HepG2 (cell line): Measurements from ENCODE around the gene TTC31. TPM values are rescaled to one million over a fixed set of nuclear protein-coding genes. Genes with fewer than 3 reads are reported as not detected.

ENCODE experiments used
- CC2D1A ChIP-seq: sonication (generic); formaldehyde crosslinking; IDR thresholded peaks from 2 replicates; pipeline ENCODE4 v1.8.1; 2023; ENCODE audit warnings: mild to moderate bottlenecking, missing genetic modification reagents
- EHMT2 ChIP-seq: fragments of 200-600 bp; sonication (generic); IDR thresholded peaks from 2 replicates; pipeline ENCODE4 v1.7.0; 2017; ENCODE audit warnings: antibody characterized with exemption, low read depth, low read length, borderline replicate concordance
- HDAC2 ChIP-seq: sonication (generic); formaldehyde crosslinking; IDR thresholded peaks from 2 replicates; pipeline ENCODE4 v1.4.0; 2020; ENCODE audit warnings: missing genetic modification reagents
- MED8 ChIP-seq: sonication (generic); formaldehyde crosslinking; IDR thresholded peaks from 2 replicates; pipeline ENCODE4 v1.8.1; 2023; ENCODE audit warnings: mild to moderate bottlenecking, missing genetic modification reagents; ENCODE audit not compliant: insufficient replicate concordance
- NBN ChIP-seq: fragments of 450-650 bp; conservative IDR thresholded peaks from 2 replicates; pipeline ENCODE4 v1.6.1; 2017
- PTBP1 ChIP-seq: fragments of 200-400 bp; formaldehyde crosslinking; IDR thresholded peaks from 2 replicates; pipeline ENCODE4 v1.6.1; 2018; ENCODE audit warnings: low read length, low read depth; ENCODE audit not compliant: poor library complexity, severe bottlenecking
- RAD51 ChIP-seq: fragments of 450-650 bp; IDR thresholded peaks from 2 replicates; pipeline ENCODE4 v1.6.1; 2016; ENCODE audit warnings: borderline replicate concordance
- RFXAP ChIP-seq: sonication (generic); formaldehyde crosslinking; IDR thresholded peaks from 2 replicates; pipeline ENCODE4 v1.4.0; 2020; ENCODE audit warnings: missing genetic modification reagents, borderline replicate concordance
- SNRNP70 ChIP-seq: fragments of 200-400 bp; formaldehyde crosslinking; IDR thresholded peaks from 2 replicates; pipeline ENCODE4 v1.6.1; 2017; ENCODE audit warnings: mild to moderate bottlenecking, low read depth, low read length, moderate library complexity
- SP1 ChIP-seq, 2 experiments: fragments of 450-650 bp in 1 of 2; sonication (generic) in 1 of 2; formaldehyde crosslinking in 1 of 2; IDR thresholded peaks; 2 replicates each; pipeline versions ENCODE4 v1.4.0 to v1.6.1; 2016 to 2020; ENCODE audit warnings: missing genetic modification reagents in 1 of 2
- ZBTB3 ChIP-seq: sonication (generic); formaldehyde crosslinking; IDR thresholded peaks from 2 replicates; pipeline ENCODE4 v1.4.0; 2020; ENCODE audit warnings: low read depth, mild to moderate bottlenecking, moderate library complexity, missing genetic modification reagents, borderline replicate concordance
- ZFP82 ChIP-seq: sonication (generic); formaldehyde crosslinking; IDR thresholded peaks from 2 replicates; pipeline ENCODE4 v1.5.1; 2020; ENCODE audit warnings: mild to moderate bottlenecking, missing genetic modification reagents, borderline replicate concordance
- ZNF441 ChIP-seq: sonication (generic); formaldehyde crosslinking; IDR thresholded peaks from 2 replicates; pipeline ENCODE4 v1.7.0; 2021; ENCODE audit warnings: missing genetic modification reagents, borderline replicate concordance
- ZNF549 ChIP-seq: sonication (generic); formaldehyde crosslinking; IDR thresholded peaks from 2 replicates; pipeline ENCODE4 v1.5.0; 2020; ENCODE audit warnings: missing genetic modification reagents
- ZNF891 ChIP-seq: sonication (generic); formaldehyde crosslinking; IDR thresholded peaks from 2 replicates; pipeline ENCODE4 v1.5.0; 2020; ENCODE audit warnings: mild to moderate bottlenecking, missing genetic modification reagents
- polyA plus RNA-seq, 8 experiments: library from polyadenylated mRNA; depleted of rRNA in 3 of 8; stranded (reverse) in 7 of 8; unstranded in 1 of 8; fragments of >200 nt; fragmentation: Illumina TruSeq in 4 of 8; extraction: Trizol in 4 of 8; gene quantifications; 2 replicates each; pipeline versions ENCODE4 v1.2.1 to v1.2.3, GENCODE V29; 2011 to 2016; ENCODE audit warnings: low read depth in 4 of 8, missing spikeins in 1 of 8, mixed read lengths in 1 of 8; ENCODE audit not compliant: insufficient read depth in 1 of 8
- total RNA-seq, 5 experiments: library from RNA; depleted of rRNA; stranded (reverse); fragments of >200 nt; fragmentation: Illumina TruSeq; extraction: Trizol; gene quantifications; 2 replicates each; pipeline ENCODE4 v1.2.3, GENCODE V29; 2016; ENCODE audit warnings: low read depth in 1 of 5
- TF ChIP-seq, protein P1 (sequence below): sonication (generic); formaldehyde crosslinking; IDR thresholded peaks from 2 replicates; pipeline ENCODE4 v1.5.0; 2020; ENCODE audit warnings: mild to moderate bottlenecking, missing genetic modification reagents
- TF ChIP-seq, protein P2 (sequence below): sonication (generic); formaldehyde crosslinking; IDR thresholded peaks from 2 replicates; pipeline ENCODE4 v1.4.0; 2020; ENCODE audit warnings: missing genetic modification reagents
- TF ChIP-seq, protein P3 (sequence below): sonication (generic); formaldehyde crosslinking; IDR thresholded peaks from 2 replicates; pipeline ENCODE4 v1.4.0; 2020; ENCODE audit warnings: missing genetic modification reagents, borderline replicate concordance

The TTC31 gene
- total and polyA plus RNA-seq, 2 of the 13 experiments (the other 11 are each of a cell fraction or from before 2014, with no cell fraction given): 28.3 to 39.5 TPM

DNA sequence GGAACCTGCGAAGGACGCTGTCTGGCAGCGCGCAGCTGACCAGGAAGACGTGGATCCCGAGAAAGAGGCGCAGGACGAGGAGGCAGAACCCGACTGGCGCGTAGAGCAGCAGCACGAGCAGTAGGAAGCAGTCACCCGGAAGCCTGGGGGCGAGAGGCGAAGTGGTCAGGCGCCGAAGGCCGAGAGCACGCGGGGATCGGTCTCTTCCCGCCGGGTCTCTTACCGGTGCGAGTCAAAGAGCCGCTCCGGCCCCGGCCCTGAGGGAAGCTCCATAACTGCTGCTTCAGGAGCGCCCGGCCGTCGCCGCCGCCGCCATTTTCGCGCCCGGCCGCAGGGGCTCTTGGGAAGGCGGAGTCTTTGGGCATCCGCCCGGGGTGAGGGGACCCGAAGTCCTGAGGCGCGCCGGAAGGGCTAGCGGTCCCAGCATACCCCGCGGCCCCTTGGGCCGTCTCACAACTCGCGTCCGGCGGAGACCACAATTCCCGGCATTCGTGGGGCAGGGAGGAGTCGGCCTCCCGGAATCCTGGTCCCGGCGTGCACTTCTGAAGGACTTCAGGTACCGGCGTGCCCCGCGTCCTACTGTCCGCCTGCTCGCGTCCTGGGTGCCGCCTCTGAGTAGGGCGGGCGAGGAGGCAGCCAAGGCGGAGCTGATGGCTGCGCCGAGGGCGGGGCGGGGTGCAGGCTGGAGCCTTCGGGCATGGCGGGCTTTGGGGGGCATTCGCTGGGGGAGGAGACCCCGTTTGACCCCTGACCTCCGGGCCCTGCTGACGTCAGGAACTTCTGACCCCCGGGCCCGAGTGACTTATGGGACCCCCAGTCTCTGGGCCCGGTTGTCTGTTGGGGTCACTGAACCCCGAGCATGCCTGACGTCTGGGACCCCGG, 46.7 kb downstream of the TTC31 start, which contains the start of the genes AUP1 and HTRA2 (continued):
- TF ChIP-seq EHMT2 (no peak), ZBTB3 (peak; percentile 81; the same call in 1 of the 2 replicates), MED8 (peak; percentile 85), ZNF549 (CRISPR knock-in tag) (no peak), HDAC2 (CRISPR knock-in tag) (peak; percentile 29), RAD51 (no peak), CC2D1A (CRISPR knock-in tag) (no peak), ZFP82 (CRISPR knock-in tag) (peak; percentile 86), PTBP1 (no peak), SNRNP70 (no peak), NBN (no peak), SP1 (IDR thresholded peaks at IDR 0.05) (no peak), SP1 (CRISPR knock-in tag; IDR thresholded peaks at IDR 0.05) (peak; percentile 90), ZNF891 (CRISPR knock-in tag) (no peak), ZNF441 (CRISPR knock-in tag) (no peak; the same call in none of the 2 replicates), RFXAP (no peak)
- TF ChIP-seq, protein P1, sequence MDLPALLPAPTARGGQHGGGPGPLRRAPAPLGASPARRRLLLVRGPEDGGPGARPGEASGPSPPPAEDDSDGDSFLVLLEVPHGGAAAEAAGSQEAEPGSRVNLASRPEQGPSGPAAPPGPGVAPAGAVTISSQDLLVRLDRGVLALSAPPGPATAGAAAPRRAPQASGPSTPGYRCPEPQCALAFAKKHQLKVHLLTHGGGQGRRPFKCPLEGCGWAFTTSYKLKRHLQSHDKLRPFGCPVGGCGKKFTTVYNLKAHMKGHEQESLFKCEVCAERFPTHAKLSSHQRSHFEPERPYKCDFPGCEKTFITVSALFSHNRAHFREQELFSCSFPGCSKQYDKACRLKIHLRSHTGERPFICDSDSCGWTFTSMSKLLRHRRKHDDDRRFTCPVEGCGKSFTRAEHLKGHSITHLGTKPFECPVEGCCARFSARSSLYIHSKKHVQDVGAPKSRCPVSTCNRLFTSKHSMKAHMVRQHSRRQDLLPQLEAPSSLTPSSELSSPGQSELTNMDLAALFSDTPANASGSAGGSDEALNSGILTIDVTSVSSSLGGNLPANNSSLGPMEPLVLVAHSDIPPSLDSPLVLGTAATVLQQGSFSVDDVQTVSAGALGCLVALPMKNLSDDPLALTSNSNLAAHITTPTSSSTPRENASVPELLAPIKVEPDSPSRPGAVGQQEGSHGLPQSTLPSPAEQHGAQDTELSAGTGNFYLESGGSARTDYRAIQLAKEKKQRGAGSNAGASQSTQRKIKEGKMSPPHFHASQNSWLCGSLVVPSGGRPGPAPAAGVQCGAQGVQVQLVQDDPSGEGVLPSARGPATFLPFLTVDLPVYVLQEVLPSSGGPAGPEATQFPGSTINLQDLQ (CRISPR knock-in tag): no peak; the same call in 1 of the 2 replicates
- TF ChIP-seq, protein P2, sequence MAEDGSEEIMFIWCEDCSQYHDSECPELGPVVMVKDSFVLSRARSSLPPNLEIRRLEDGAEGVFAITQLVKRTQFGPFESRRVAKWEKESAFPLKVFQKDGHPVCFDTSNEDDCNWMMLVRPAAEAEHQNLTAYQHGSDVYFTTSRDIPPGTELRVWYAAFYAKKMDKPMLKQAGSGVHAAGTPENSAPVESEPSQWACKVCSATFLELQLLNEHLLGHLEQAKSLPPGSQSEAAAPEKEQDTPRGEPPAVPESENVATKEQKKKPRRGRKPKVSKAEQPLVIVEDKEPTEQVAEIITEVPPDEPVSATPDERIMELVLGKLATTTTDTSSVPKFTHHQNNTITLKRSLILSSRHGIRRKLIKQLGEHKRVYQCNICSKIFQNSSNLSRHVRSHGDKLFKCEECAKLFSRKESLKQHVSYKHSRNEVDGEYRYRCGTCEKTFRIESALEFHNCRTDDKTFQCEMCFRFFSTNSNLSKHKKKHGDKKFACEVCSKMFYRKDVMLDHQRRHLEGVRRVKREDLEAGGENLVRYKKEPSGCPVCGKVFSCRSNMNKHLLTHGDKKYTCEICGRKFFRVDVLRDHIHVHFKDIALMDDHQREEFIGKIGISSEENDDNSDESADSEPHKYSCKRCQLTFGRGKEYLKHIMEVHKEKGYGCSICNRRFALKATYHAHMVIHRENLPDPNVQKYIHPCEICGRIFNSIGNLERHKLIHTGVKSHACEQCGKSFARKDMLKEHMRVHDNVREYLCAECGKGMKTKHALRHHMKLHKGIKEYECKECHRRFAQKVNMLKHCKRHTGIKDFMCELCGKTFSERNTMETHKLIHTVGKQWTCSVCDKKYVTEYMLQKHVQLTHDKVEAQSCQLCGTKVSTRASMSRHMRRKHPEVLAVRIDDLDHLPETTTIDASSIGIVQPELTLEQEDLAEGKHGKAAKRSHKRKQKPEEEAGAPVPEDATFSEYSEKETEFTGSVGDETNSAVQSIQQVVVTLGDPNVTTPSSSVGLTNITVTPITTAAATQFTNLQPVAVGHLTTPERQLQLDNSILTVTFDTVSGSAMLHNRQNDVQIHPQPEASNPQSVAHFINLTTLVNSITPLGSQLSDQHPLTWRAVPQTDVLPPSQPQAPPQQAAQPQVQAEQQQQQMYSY (CRISPR knock-in tag): peak; percentile 62
- TF ChIP-seq, protein P3, sequence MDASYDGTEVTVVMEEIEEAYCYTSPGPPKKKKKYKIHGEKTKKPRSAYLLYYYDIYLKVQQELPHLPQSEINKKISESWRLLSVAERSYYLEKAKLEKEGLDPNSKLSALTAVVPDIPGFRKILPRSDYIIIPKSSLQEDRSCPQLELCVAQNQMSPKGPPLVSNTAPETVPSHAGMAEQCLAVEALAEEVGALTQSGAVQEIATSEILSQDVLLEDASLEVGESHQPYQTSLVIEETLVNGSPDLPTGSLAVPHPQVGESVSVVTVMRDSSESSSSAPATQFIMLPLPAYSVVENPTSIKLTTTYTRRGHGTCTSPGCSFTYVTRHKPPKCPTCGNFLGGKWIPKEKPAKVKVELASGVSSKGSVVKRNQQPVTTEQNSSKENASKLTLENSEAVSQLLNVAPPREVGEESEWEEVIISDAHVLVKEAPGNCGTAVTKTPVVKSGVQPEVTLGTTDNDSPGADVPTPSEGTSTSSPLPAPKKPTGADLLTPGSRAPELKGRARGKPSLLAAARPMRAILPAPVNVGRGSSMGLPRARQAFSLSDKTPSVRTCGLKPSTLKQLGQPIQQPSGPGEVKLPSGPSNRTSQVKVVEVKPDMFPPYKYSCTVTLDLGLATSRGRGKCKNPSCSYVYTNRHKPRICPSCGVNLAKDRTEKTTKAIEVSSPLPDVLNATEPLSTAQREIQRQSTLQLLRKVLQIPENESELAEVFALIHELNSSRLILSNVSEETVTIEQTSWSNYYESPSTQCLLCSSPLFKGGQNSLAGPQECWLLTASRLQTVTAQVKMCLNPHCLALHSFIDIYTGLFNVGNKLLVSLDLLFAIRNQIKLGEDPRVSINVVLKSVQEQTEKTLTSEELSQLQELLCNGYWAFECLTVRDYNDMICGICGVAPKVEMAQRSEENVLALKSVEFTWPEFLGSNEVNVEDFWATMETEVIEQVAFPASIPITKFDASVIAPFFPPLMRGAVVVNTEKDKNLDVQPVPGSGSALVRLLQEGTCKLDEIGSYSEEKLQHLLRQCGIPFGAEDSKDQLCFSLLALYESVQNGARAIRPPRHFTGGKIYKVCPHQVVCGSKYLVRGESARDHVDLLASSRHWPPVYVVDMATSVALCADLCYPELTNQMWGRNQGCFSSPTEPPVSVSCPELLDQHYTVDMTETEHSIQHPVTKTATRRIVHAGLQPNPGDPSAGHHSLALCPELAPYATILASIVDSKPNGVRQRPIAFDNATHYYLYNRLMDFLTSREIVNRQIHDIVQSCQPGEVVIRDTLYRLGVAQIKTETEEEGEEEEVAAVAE: peak; percentile 59; the same call in 1 of the 2 replicates
